HG03442 (cell line): ENCODE results near the gene DHRS9.

ENCODE experiments used
- ATAC-seq: cut with Tn5 transposase; IDR thresholded peaks from one replicate; pipeline ENCODE4 v1.9.1; 2021; ENCODE audit warnings: mild to moderate bottlenecking, moderate library complexity; ENCODE audit not compliant: unreplicated experiment

DHRS9 gene

GRCh38 chr2:169093535-169093934 lies 24.2 kb downstream of the DHRS9 start:
- no peak for ATAC-seq

GRCh38 chr2:169094676-169095075 lies 25.3 kb downstream of the DHRS9 start:
- no peak for ATAC-seq

DNA sequence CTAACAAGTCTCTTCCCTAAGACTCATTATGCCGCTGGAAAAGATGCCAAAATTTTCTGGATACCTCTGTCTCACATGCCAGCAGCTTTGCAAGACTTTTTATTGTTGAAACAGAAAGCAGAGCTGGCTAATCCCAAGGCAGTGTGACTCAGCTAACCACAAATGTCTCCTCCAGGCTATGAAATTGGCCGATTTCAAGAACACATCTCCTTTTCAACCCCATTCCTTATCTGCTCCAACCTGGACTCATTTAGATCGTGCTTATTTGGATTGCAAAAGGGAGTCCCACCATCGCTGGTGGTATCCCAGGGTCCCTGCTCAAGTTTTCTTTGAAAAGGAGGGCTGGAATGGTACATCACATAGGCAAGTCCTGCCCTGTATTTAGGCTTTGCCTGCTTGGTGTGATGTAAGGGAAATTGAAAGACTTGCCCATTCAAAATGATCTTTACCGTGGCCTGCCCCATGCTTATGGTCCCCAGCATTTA lies 26.3 kb downstream of the DHRS9 start:
- ATAC-seq: peak; percentile 43

DNA sequence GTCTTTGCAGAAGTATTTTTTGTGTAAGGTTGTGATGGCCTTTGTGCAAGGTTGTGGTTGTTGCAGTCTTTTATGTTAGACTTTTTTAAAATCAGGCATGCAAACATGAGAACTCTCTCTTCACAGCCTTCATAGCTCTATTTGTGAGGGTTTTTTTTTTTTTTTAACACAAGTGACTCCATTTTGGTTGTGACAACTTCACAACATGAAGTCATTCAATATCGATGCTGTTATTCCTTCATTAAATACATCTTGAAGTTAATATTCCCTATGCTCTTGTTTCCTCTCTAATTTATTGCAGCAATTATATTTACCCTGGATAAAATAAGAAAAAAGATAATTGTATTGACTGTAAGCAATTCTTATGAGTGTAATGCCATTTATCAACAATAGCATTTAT lies 35.5 kb downstream of the DHRS9 start:
- no peak for ATAC-seq

GRCh38 chr2:169105476-169105875 lies 36.1 kb downstream of the DHRS9 start:
- ATAC-seq: no peak

GRCh38 chr2:169106134-169106533 lies 36.8 kb downstream of the DHRS9 start:
- ATAC-seq: no peak

GRCh38 chr2:169106563-169107545 lies 37.5 kb downstream of the DHRS9 start:
- no peak for ATAC-seq

- peak; percentile 86 for ATAC-seq
Measured at GRCh38 chr2:169107645-169108044, 38.3 kb downstream of the DHRS9 start.

DNA sequence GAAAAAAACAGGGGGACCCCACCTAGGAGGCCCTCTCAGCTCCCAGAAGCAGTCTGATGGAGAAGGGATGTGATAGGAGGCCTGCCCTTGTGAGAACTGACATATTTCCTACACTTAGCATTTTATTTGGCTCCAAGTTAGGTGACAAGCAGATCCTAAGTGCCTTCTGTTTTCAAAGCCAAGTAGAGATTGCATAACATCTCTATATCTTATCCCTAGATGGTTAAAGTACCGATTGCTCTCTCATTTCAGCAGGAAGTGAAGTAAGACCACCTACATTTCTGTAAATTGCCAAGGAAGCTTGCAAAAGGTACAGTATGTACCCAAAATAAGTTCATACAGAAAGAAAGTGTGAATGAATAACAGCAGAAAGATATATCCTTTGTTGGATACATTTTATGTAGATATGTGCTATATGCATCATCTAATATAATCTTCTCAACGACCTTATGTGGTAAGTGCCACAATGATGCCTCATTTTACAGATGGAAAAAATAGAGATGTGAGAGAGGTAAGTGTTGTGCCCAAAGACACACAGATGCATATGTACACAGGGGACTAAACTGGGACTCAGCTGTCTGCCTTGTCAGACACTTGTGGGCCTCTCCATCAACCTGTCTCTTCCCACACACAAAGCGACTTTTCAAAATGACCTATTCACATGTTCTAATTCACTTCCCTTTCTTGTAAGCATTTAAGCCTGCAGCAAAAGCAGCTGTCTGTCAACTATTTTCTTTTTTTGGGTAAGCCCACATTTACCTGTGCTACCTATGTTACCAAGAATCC lies 38.9 kb downstream of the DHRS9 start:
- ATAC-seq: no peak

DNA sequence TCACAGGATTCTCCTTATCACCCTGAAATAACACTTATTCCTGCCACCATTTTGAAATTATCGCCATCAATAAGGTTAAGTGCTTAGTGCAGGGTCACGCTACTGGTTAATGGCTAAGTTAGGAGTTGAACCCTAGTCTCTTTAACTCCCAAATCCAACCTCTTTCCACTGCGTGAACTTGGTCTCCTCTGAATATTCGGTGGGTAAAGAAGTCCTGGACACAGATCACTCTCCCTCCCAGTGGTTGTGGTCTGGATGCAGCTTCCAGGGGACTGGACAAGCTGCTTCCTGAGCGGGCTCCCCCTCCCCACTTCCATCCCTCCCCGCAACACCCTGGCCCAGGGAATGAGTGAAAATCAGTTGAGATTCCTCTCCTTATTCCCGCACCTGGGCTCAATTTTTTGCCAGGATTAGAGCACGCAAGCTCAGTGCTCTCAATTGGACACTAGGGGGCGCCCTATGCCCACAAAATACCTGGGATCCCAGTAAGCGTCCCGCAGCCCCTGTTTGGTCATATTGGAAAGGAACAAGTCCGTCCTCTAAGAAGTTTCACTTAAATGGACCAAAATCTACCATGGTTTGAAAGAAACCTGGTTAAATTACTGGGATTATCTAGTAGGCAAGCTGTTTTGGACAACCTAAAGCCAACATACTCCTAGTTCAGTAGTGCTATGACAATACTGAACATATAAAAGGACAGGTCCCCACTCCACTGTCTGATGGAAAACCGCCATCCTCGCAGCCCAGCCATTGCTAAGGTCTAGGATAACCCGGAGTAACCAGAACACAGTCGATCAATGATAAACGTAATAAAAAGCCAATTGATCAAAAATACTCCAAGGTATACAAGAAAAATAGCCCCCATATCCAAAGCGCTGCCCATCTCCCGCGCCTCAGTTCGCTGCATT lies 40.4 kb downstream of the DHRS9 start:
- ATAC-seq: peak; percentile 44

GRCh38 chr2:169110419-169110818 lies 41.1 kb downstream of the DHRS9 start:
- no peak for ATAC-seq

DNA sequence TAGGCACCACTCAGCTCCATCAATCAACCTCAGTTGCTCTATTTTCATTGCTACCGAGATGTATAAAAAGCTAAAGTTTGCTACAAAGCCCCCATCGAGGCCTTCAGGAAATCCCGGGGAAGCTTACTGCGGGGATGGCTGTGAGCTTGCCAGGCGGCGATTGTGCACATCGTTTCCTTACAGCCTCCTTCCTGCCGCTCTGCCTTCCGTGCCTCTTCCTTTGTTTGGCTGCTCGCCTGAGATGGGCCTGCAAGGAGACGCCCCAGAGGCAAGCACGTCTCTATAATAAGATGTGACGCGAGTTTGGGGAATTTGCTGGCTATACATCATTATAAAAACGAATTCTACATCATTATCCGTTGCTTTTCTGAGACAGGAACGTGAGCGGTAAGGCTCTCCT lies 41.6 kb downstream of the DHRS9 start:
- no peak for ATAC-seq

DNA sequence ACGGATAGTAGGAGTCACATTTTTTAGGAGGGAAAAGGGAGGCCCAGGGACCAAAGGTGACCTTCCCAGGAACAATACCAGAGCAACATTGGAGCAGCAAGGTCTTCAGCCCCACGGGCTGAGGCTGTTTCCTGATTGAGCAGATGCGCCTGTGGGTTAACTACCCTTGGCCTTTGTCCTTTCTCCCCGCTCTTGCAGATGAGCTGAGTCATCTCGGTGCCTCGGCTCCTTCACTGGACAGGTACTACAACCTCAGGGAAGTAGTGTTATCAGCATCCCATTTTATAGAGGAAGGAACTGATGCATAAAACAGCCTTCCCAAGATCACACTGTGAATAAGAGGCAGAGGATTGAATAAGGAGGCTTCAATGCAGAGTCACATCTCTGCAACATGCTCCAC lies 43.5 kb downstream of the DHRS9 start:
- ATAC-seq: no peak

GRCh38 chr2:169114056-169114455 lies 44.7 kb downstream of the DHRS9 start:
- no peak for ATAC-seq

DNA sequence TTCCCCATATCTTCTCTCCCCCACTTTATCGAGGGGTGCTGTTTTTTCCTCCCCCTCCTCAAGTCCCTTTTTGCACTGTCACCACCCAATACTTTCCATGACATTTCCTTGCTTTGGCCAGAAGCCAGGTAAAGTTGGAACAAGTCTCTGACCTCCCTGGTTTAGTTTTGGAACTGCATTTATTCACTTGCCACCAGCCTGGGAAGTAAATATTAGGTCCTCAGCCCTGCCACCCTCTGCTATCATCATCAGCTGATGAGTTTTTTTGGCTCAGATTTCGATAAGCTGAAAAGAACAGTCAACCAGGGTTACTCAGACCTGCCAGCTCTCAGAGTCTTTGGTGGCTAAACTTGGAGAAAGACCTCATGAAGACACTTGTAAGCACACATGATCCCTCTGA lies 47.0 kb downstream of the DHRS9 start:
- no peak for ATAC-seq

DNA sequence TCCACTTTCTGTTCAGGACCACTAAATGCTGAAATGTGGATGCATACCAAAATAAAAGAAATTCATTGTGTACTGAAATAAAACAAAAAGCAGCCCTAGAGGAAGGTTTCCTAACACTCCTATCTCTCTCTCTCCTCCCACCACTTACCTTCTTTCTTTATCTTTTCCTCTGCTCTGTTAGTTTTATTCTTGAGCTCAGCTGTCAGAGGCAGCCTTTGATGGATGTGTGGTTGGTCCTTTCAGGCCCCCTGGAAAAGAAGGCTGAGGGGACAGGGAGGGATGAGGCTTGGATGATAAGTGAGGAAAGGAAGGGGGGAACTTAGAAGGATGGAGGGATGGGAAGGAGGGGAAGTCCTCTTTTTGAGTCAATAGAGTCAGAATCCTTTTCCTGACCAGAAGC lies 47.6 kb downstream of the DHRS9 start:
- ATAC-seq: no peak

GRCh38 chr2:169118060-169118459 lies 48.7 kb downstream of the DHRS9 start:
- ATAC-seq: no peak

DNA sequence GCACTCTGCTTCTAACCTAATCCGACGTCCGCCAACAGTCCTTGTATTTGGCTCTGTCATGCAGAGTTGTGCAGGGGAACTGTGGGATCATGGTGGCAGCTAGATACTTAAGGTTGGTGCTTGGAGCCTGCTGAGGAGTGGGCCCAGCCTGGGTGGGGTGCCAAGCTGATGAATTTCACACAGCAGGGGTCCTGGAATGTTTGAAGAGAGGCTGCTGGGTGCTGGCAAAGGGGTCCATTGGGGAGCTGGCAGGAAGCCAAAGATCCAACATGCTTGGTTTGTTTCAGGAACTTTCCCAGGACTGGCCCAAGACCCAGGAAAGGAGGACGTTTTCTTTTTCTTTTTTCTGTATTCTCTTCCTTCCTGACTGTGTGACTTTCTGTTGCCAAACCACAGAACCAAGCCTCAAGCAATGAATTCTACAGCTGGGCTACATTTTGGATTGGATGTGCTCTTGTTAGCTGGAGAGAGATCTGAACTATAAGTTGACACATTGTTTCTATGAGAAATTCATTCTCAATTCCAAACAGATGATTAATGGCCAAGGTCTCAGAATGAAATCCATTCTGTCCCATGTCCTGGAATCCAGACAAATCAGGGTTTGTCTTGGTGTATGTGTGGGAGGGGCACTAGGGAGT lies 49.9 kb downstream of the DHRS9 start:
- ATAC-seq: no peak

DNA sequence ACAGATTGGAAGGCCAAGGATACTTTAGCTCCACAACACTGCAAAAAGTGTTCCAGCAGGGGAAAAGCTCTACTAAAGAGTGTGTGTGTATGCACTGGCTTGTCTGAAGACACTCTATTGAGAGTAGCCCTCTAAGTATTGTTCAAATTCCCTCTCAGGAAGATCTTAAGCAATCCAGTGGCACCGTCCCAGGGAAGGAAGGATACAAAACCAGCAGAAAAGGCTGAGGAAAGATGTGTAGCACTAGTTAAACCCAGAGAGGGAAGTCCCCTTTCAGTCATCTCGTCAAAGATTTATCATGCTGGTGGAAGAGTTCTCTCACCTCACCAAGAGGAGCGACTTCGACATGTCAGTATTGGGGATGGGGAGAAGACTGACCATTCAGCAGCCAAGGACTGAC lies 50.5 kb downstream of the DHRS9 start:
- ATAC-seq: no peak

DNA sequence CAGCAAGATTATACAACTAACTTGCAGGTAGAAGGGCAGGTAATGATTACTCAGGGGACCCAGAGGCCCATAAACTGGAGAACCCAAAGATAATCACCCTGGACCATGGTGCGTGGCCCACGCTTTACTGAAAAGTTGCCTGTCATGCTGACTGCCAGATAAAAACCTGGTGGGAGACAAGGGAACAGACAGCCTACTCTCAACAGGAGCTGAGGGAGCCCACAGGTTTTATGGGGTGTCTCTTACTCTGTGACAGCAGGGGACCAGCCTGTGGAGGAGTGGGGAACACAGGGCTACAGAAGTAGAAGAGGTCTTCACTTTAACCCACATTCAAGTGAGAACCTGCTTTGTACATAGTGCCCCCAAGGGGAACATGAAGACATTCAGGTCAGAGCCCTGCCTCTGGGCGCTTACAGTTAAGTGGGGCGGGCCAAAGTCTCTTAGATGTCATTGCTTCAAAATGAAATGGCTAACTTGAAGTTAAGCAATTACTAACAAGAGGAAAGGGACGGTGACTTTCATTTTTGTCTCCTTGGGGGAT lies 60.4 kb downstream of the DHRS9 start:
- no peak for ATAC-seq
